NCI-H2081 (cell line): ENCODE results near the gene TIRAP.
"Not testable (repeated sequence)": the region's sequence is repeated elsewhere in the genome, so short reads cannot be mapped to it uniquely, and the experiment has no call there.

Source experiments
- DNase-seq, 2 experiments: peaks; one replicate each; lab custom pipeline; 2025; lab: John Stamatoyannopoulos, UW

TIRAP gene

DNA sequence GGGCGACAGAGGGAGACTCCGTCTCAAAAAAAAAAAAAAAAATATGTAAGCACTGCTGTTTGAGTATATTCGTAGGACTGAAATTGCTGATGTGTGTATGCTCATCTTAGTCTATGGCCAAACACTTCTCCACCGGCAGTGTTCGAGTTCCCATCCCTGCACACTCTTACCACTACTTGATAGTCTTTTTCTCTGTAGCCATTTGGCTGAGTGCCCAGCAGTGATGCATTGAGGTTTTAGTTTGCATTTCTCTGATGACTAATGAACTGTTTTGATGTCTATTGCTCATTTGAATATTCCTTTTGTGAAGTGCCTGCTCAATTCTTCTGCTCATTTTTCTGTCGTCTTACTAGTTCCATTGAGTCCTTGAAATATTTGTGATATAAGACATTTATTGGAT lies 1.9 kb downstream of the TIRAP start:
- DNase-seq: peak; percentile 19 to 53

DNA sequence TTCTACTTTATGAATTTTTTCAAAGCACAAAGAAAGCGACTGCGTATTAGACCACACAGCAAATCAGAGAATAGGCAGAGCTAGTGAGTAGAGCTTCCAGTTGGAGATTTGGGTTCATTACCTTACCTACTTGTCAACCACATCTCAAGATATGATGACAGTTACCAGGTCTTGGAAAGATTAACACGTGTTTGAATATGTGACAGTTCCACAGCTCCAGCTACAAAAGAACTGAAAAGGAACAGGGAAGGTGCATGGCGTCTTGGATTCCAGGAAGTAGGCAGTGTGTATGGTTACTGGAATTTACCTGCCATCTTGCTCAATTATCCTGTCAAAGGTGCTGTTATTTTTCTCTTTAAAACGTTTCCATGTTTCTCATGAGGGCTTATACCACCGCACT lies 5.3 kb downstream of the TIRAP start:
- DNase-seq: no peak

DNA sequence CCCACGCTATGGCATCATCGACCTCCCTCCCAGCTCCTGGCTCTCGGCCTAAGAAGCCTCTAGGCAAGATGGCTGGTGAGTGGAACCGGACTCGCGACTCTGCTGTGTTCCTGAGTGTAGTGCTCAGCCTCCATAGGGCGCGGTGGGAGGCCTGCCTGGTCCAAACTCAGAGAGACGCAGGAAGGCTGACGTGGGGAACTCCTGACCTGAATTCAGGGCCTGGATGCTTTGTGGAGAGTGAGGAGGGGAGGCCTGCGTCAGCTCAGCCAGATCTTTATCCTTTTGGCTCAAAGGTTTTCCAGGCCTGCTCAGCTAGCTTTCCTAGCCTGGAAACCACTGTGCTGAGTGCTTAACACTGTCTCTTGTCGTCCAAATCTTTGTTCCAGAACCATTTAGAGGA lies 8.0 kb downstream of the TIRAP start:
- no peak for DNase-seq

- no peak for DNase-seq
Observed at GRCh38 chr11:126293726-126294125, 10.8 kb downstream of the TIRAP start.

DNA sequence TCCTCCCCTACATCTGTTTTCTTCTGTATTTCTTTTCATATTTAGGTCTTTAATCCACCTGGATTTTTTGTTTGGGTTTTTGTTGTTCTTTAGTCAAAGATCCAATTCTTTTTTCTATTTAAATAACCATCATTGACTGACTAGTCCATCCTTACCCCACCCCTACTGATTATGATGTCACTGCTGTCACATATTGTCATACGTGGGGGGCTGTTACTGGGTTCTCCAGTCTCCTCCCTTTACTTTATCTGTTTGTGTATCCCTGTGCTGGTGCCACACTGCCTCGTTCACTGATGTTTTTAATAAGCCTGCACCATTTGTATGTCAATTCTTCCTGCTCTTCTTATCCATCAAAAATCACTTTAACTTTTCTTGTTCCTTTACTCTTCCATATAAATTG lies 14.1 kb downstream of the TIRAP start:
- no peak for DNase-seq

- DNase-seq: peak; percentile 90 to 93
Observed at GRCh38 chr11:126303623-126304456, 20.9 kb downstream of the TIRAP start, which contains the start of gene DCPS. Gene DCPS, plus strand, starts transcription at chr11:126304060. Its CDS starts 21 bp downstream, at chr11:126304081.

DNA sequence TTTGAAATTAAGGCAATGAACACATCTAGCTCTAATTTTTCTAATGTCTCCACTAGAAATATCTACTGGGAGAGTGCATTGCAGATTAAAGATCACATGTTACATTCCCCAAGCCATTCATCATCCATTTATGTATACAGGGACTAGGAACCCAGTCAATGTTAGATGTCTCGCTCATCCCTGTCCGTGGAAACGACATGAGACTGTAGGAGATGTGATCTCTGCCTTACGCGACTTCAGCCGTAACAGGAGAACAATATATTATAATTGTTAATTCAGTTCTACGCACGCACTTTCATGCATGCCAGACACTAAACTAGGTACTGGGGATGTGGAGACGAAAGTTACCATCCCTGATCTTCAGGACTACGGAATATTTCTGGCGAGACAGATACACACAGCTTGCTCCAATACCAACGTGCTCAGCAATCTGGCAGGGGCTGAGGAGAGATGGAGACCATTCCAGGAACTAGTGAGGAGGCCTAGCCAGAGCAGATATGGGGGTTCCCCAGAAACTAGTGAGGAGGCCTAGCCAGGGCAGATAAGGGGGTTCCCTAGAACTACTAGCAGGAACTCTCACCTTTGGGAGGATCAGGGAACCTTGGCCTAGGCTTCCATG lies 21.7 kb downstream of the TIRAP start:
- DNase-seq: peak in 1 of 2 experiments; percentile 74

GRCh38 chr11:126305699-126306098 lies 22.8 kb downstream of the TIRAP start:
- no peak for DNase-seq

DNA sequence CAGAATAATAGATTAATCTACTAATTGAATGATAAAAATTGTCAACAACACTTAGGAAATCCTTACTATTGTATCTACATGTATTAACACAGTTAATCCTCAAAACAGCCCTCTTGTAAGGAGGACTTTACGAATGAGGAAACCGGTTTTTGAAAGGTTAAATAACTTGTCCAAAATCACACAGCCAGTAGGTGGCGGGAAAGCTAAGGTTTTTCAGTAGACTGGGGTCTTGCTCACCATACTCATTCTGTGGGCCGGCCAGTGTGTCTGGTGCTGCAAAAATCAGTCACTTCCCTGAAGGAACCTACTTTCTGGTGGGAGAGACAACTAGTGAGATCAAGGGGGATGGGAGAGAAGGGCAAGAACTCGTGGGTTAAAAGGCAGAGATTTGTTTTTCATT lies 24.8 kb downstream of the TIRAP start:
- peak in 1 of 2 experiments; percentile 49 for DNase-seq

- DNase-seq: no peak
Observed at GRCh38 chr11:126308271-126308671, 25.4 kb downstream of the TIRAP start.

DNA sequence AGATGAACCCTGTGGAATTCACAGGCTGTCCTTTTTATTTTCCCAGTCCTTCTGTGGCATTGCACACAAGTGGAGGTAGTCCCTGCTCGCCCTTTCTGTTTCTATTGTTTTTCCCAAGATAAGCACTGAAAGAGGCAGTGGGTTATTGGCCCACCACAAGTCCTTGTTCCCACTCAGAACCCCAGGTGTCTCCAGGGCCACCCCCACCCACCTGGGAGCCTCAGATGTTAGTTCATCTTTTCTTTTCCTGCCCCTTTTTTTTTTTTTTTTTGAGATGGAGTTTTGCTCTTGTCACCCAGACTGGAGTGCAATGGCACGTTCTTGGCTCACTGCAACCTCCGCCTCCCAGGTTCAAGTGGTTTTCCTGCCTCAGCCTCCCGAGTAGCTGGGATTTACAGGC lies 25.9 kb downstream of the TIRAP start:
- not testable (repeated sequence) for DNase-seq

DNA sequence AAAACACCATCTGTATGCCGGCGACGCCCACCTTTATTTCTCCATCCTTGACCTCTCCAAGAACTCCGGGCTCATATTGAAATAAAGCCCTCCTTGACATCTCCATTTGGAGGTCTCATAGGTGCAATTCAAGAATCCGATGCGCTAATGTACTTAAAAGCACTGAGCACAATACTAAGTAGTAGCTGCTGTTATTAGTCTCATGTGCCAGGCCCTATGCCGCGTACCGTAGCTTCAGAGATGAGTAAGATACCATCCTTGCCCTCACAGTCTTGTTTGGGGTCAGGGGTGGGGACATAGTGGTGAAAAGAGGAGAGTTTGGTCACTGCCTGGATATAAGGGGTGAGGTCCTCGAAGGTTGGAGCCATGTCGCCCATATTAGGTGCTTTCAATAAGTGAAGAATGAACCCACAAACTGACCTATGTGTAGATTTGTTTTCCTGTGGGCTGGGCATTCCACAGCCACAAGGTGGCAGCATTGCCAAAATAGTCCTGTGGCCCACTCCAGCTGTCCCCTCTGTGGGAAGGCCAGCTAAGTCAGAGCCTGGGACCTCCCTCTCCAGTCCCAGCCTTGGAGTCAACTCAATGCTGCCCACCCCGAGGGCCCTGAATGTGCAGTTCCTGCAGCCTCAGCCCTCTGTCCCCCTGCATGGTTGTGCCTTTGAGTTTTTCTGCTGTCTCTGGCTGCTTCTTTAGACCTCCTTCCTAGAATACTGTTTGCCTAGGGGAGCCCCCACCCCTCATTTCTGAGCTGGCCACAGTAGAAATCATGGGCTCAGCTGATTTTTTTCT lies 27.5 kb downstream of the TIRAP start:
- peak; percentile 74 to 75 for DNase-seq

- no peak for DNase-seq
Observed at GRCh38 chr11:126310992-126311310, 28.1 kb downstream of the TIRAP start.

DNA sequence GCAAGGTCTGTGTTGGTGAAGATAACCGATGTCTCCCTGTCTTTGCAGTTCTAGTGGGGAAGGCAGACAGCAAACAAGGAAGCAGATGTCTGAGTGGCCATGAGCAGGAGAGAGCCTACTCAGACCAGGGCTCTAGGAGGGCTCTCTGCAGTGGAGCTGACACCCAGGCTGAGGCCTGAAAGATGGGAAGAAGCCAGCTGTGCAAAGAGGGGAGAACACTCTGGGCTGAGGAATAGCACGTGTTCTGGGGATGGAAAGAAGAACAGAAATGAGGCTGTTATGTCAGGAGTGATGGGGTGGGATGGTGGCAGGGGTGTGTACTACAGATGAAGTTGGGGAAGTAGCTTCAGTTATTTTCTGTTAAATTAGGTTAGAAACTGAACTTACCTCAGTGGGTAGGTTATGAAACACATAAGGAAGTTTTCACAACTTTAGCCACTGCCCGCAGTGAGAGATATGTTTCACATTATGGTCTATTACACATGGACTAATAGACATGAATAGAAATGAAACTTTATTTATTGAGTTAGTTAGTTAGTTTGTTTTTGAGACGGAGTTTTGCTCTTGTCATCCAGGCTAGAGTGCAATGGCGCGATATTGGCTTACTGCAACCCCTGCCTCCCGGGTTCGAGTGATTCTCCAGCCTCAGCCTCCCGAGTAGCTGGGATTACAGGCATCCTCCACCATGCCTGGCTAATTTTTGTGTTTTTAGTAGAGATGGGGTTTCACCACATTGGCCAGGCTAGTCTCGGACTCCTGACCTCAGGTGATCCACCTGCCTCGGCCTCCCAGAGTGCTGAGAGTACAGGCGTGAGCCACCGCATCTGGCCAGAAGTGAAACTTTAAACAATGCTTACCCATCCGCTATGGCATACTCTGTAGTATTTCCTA lies 28.8 kb downstream of the TIRAP start:
- no peak for DNase-seq

GRCh38 chr11:126312961-126313360 lies 30.1 kb downstream of the TIRAP start:
- no peak for DNase-seq

DNA sequence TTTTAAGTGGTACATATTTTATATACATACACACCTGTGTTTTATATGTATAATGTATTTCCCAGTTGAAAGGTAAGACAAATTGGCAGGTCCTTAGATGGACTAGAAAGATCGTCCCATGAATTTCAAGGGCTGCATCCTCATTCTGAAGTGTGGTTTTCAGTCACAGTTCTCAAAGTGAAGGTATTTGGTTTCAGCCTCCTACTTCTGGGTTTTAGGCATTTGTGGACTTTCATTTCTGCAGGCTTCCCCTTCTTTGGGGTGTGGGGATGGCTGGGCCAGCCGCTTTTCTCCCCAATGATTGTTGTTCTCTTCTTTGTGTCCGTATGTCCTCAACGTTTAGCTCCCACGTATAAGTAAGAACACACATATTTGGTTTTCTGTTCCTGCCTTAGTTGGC lies 30.9 kb downstream of the TIRAP start:
- no peak for DNase-seq

- DNase-seq: no peak
Observed at GRCh38 chr11:126317432-126317755, 34.5 kb downstream of the TIRAP start.

GRCh38 chr11:126317756-126318573 lies 35.1 kb downstream of the TIRAP start:
- DNase-seq: no peak

- no peak for DNase-seq
Observed at GRCh38 chr11:126318574-126319373, 35.9 kb downstream of the TIRAP start.

DNA sequence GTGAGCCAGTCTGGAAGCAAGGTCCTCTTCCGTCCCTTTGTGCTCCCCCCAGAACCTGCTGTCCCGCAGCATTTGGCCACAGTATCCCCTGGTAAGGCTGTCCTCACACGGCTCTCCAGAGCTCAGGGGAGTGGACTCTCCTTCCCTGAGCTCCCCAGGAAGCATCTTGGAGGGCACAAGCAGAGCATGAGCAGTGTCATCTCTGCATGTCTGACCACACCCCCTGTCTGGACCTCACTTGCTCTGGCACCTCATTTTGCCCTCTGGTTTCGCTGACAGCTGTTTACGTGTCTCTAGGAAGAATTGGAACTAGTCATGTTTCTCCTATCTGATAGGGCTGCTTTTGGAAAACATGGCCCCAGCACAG lies 36.5 kb downstream of the TIRAP start:
- no peak for DNase-seq
